ENCODE data around the gene JTB.

JTB gene

GRCh38 chr1:153953859-153954365 is 23.6 kb downstream of the JTB start:
- DNase-seq: no peak

GRCh38 chr1:153951801-153952200 is 25.7 kb downstream of the JTB start:
- no peak for DNase-seq

GRCh38 chr1:153951183-153951582 is 26.3 kb downstream of the JTB start:
- DNase-seq: no peak

GRCh38 chr1:153946622-153947241 is 30.7 kb downstream of the JTB start, which contains the start of gene DENND4B:
DENND4B (minus strand) TSS chr1:153946718; CDS start chr1:153944374, 2,344 bp downstream.
- DNase-seq: peak; percentile 77

- DNase-seq: peak; percentile 66
These were observed 31.5 kb downstream of the JTB start for GRCh38 chr1:153945795-153946621.

- peak; percentile 78 for DNase-seq
These were observed 32.2 kb downstream of the JTB start for GRCh38 chr1:153945131-153945794.

- DNase-seq: no peak
These were observed 32.7 kb downstream of the JTB start for GRCh38 chr1:153944827-153945117.

GRCh38 chr1:153944005-153944826 is 33.3 kb downstream of the JTB start:
- no peak for DNase-seq

GRCh38 chr1:153942766-153943549 is 34.5 kb downstream of the JTB start:
- DNase-seq: no peak

GRCh38 chr1:153941826-153942725 is 35.4 kb downstream of the JTB start:
- DNase-seq: no peak

GRCh38 chr1:153940756-153941155 is 36.7 kb downstream of the JTB start:
- DNase-seq: no peak

- no peak for DNase-seq
These were observed 38.0 kb downstream of the JTB start for GRCh38 chr1:153939476-153939875.

GRCh38 chr1:153938996-153939395 is 38.5 kb downstream of the JTB start:
- DNase-seq: no peak

GRCh38 chr1:153937331-153937730 is 40.1 kb downstream of the JTB start:
- no peak for DNase-seq

- no peak for DNase-seq
These were observed 41.3 kb downstream of the JTB start for GRCh38 chr1:153936011-153936802.

- no peak for DNase-seq
These were observed 42.7 kb downstream of the JTB start for GRCh38 chr1:153934746-153935145.

GRCh38 chr1:153933955-153934354 is 43.5 kb downstream of the JTB start:
- DNase-seq: no peak

GRCh38 chr1:153933430-153933829 is 44.0 kb downstream of the JTB start:
- no peak for DNase-seq

- no peak for DNase-seq
These were observed 45.0 kb downstream of the JTB start for GRCh38 chr1:153932156-153933131.
